ENCODE measurements around the gene PRKCD.

DNA sequence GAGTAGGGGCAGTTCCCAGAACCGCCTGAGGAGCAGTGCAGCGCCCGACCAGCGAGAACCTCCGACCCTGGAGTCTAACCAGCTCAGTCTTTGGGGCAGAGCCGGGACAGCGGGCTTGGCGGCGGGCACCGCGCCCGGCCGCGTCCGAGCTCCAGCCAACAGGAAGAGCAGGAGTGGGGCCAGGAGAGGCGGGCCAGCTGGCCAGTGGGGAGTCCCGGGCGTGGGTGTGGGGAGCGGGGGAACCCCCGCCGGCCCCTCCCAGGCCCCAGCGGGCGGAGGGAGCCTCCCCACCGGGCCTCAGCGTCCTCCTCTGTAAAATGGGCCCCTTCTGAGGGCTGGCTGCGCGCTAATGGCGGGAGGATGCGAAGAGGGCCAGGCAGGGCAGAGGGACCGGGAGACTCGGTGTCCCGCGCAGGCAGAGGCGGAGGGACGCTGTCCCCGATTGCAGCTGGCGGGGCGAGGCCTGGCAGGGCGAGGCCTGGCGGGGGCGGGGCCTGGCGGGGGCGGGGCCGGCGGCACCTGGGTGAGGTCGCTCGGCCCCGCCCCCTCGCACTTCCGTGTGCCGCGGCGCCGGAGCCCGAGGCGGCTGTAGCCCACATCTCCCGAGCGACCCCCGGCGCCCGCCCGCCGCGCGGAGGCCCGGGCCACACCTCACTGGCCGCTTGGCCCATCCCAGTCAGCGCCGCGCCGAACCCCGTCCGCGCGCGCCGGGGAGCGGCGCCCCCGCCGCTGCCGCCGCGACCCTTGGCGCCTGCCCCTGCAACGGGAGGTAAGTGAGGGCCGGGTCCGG, at the start of gene PRKCD:
- no peak for TF ChIP-seq YY1 (IDR thresholded peaks at IDR 0.05; ENCODE audit: insufficient read depth, insufficient read length)
- no peak for TF ChIP-seq ZNF274 (IDR thresholded peaks at IDR 0.05; ENCODE audit: low read depth, low read length)

Measured in NT2/D1 (cell line).